COR-L47 (cell line): Measurements from ENCODE around the gene CTRB2.
A peak's percentile ranks its signal among the peaks of the same experiment; 100 is the strongest.
"Not testable (repeated sequence)": the region's sequence is repeated elsewhere in the genome, so short reads cannot be mapped to it uniquely, and the experiment has no call there.

ENCODE experiments used
- DNase-seq: peaks from one replicate; lab custom pipeline; 2025; lab: John Stamatoyannopoulos, UW

Gene CTRB2

GRCh38 chr16:75242436-75243078 lies 35.6 kb upstream of the CTRB2 start:
- DNase-seq = not testable (repeated sequence)

- no peak for DNase-seq
Measured at GRCh38 chr16:75241955-75242354, 35.0 kb upstream of the CTRB2 start.

GRCh38 chr16:75241412-75241811 lies 34.5 kb upstream of the CTRB2 start:
- DNase-seq = no peak

DNA sequence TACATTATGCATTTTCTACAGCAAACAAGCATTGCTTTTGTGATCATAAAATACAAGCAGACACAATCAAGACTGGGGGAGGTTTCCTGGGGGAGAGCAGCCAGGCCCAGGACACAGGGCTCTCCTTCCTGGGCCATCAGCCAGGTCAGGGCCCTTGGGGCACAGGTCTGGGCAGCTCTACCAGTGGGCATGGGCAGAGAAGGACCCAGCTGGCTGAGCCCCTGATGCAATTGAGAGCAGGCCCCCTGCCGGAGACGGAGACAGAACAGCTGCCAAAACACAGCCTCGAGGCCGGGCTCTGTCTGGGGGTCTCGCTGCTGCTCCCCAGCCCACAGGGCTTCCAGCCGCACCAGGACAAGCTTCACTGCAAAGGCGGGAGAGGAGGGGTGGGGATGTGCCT lies 33.7 kb upstream of the CTRB2 start:
- not testable (repeated sequence) for DNase-seq

DNA sequence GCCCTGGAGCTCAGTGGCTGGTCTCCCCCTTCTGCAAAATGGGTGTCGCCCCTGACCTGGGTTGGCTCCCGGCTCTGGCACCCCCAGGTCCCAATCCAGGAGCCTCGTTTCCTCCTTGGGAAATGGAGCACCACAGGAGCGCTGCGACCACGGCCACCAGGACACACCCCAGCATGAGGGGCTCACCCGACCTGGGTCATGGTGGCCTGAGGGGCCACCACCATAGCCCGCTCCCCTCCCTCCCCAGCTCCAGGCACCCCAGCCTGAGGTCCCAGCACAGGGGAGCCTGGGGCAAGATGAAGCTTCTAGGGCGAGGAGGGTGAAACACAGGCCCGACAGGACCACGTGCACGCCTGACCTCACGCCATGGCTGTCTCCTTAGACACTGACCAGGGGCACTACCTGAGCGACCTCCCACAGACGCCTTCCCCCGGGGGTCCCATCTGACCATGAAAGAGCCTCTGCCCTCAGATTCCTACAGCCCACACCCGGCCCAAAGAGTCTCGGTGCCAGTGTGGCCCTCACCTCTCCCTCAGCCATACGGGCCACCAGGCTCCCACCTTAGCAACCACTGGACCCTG lies 32.7 kb upstream of the CTRB2 start:
- no peak for DNase-seq

DNA sequence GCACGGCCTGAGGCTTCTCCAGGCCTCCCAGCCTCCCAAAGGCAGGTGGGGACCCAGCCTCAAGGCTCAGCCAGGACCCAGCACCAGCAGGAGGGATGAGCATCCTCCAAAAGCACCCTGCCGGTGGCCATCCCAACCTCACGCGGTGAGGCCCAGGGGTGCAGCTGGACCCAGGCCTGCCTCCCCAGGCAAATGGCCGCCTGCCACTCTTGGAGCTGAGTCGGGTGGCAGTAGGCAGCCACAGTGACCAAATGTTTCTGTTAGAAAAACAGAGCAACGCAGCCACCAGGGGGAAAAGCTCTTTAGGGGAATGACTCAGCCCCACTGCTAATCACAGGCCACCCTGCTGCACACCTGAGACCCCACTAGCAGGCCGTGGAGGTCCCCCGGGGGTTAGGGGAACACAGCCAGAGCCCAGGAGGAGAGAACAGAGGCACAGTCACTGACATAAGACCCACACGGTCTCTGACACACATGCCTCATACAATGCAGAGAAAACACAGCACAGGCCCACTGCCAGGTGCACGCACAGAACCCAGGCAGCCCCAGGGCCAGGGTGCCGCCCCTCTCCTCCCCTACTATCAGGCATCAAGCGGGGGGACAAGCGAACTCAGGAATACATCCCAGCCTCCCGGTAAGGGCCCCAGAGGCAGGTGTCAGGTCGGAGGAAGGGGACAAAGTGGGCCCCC lies 32.0 kb upstream of the CTRB2 start:
- no peak for DNase-seq

DNA sequence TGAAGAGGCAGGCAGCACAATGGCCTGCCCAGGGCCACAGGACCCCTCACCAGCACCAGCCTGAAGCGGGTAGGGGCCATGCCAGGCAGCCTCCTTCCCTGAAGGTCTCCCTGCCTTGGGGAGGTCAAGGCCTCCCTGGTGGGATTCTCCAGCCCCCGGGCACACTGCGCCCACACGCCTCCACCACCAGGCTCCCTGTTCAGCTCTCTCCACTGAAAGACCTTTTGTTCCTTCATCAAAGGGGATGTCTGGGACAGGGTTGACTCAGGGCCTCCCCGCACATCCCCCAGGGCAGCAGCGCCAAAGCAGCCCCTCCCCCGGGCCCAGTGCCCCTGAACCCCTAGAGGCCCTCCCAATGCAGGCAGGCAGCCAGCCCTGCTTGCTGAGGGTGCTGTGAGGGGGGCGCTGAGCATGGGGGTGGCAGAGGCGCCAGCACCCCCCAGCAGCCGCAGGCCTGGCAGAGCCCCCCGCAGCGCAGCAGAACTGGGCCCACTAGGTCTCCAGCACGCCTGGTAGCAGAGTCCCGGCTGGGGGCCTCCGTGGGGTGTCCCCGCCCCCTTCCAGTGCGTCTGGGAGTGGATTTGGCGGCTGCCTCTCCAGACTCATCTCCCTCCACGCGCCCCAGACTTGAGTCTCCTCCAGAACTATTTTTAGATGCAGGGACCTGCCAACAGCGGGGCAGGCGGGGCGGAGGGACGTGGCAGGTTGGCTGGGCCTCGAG lies 31.3 kb upstream of the CTRB2 start:
- DNase-seq = peak; percentile 64

GRCh38 chr16:75237398-75238131 lies 30.6 kb upstream of the CTRB2 start:
- no peak for DNase-seq

DNA sequence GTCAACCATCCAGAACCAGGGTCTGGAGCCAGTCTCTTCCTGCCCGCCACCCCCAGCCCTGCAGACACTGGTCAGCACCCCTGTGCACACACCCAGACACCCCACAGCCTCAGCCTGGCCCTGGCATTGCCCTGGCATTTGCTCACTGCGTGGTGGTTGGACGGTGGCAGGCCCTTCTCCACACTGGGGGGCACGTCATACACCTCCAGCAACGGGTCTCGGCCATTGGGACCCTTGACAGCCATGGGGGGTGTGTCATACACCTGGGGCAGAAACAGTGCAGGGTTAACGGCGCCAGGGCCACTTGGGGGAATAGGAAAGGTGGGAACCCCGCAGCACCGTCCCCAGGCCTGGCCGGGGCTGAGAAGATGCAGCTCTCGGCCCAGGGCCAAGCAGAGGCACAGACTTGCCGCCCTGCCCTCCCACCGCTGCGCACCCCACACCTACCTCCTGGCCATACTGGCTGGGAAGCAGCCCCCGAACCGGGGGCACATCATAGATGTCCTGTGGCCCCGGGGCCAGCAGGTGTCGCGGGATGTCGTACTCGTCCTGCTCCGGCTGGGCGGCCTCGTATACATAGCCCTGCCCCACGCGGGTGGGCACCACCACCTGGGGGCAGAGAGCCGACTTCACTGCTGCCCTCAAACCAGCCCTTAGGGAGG lies 29.9 kb upstream of the CTRB2 start:
- no peak for DNase-seq

GRCh38 chr16:75236232-75236631 lies 29.3 kb upstream of the CTRB2 start:
- DNase-seq = no peak

- no peak for DNase-seq
Measured at GRCh38 chr16:75235721-75236193, 28.8 kb upstream of the CTRB2 start.

DNA sequence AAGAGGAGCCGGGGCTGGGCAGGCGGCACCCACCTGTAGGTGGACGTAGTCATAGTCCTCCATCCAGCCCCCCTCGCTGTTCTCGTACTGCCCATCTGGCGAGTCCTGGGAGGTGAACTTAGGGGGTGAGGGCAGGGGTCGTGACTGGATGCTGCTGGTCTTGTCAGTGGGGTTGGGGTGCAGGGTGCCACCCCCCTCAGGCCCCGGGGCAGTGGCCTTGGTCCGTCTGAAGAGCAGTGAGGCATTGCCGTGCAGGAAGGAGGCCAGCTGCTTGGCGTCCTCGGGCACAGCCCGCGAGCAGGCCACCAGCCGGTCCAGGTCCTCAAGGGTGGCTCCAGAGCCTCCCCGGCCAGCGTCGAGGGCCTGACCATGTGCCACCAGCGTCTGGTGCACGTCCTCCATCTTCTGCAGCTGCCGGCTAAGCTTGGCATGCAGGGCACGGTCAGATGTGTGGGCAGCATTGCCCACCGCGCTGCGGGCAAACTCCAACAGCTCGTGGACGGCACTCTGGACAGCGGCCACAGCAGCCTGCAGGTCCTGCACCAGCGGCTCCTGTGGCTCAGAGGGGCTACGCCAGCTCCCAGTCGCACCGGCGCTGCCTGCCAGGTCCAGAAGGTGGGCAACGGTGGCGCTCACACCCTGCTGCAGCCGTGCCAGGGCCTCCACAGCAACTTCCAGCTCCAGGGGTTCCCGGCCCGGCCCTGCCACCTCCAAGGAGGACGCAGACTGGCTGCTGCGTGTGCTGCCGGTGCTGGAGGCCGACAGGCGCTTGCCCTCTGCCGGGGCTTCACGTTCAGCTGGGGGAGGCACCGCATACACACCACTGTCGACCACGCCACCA lies 28.1 kb upstream of the CTRB2 start:
- no peak for DNase-seq

DNA sequence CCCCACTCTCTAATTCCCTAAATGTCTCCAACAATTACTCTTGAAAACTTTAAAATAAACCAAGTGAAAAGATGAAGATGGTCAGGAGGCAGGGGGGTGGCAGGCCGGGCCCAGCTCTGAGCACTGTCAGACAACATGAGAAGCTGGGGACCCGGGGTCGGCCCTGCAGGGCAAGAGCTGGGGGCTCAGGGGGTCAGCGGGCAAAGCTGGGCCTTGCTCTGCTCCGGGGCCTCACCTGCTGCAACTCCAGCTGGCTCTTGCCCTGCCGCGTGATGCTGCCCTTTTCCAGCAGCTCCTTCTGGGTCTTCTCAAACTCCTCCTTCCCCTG lies 26.6 kb upstream of the CTRB2 start:
- DNase-seq = no peak

DNA sequence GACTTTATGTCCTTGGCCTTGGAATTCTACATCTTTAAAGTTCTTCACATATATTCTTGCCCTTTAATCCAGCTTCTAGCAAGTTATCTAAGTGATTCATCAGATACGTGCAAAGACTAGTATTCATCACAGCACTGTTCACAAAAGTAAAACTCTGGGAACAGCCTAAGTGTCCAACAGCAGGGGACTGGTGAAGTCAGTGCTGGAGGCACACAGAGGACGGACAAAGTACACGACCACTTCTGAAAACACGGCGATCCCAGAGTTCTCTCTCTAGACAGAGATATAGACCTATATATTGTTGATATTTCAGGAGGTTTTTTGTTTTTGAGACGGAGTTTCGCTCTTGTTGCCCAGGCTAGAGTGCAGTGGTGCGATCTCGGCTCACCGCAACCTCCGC lies 24.6 kb upstream of the CTRB2 start:
- no peak for DNase-seq

- DNase-seq = no peak
Measured at GRCh38 chr16:75230471-75231110, 23.6 kb upstream of the CTRB2 start.

DNA sequence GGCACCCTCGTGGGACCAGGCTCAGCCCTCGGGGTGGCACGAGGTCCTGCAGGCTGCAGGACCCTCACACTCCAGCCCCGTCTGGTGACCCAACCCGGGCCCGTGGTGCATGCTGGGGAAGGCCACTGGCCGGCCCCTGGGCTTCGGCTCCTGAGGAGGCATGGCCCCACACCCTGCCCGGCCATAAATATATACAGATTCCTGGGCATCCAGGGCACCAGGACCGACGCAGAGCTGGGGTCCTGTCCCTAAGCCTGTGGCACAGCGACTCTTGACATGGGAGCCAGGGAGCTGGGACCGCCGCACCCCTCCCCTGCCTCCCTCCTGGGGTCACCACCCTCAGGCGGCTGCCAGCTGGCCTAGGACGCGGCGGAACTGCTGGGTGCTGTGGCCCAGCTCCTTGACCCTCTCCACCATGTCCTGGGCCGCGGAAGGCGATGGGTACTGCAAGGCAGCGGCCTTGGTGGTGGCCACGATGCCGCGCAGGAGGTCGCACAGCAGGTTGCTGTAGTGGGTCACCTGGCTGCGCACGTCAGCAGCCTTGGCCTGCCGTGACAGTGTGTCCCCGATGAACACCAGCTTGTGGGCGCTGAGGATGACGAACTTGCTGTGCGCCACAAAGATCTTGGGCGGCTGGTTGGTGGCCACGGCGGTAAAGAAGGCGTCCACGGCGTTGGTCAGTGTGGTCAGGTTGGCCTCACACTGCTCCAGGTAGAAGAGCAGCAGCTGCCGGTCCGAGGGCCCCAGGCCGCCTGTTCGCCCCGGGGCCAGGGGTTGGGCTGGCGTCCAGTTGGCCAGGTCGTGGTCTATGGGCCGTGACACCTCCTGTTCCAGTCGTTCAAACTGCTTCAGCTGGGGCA lies 22.4 kb upstream of the CTRB2 start:
- DNase-seq = no peak

- DNase-seq = no peak
Measured at GRCh38 chr16:75228143-75228976, 21.4 kb upstream of the CTRB2 start.
